Inflammatory macrophage (primary cell): ENCODE measurements around the gene GPRIN1.
"Not testable (repeated sequence)": the region's sequence is repeated elsewhere in the genome, so short reads cannot be mapped to it uniquely, and the experiment has no call there.

Experiments
- DNase-seq, 2 donors: peaks; one replicate each; pipeline ENCODE4 v3.0.0-alpha.2; 2020 to 2022

GPRIN1 gene

GRCh38 chr5:176597417-176598389 is 12.3 kb downstream of the GPRIN1 start:
- no peak for DNase-seq

- DNase-seq, result peak; percentile 31 to 39
These were observed 13.1 kb downstream of the GPRIN1 start for GRCh38 chr5:176596689-176597416.

GRCh38 chr5:176596069-176596644 is 13.8 kb downstream of the GPRIN1 start:
- DNase-seq, result no peak

GRCh38 chr5:176595386-176595943 is 14.5 kb downstream of the GPRIN1 start:
- no peak for DNase-seq

- no peak for DNase-seq
These were observed 15.4 kb downstream of the GPRIN1 start for GRCh38 chr5:176594554-176594953.

GRCh38 chr5:176593273-176593869 is 16.6 kb downstream of the GPRIN1 start:
- DNase-seq, result no peak

GRCh38 chr5:176592573-176592972 is 17.4 kb downstream of the GPRIN1 start:
- DNase-seq, result no peak

- DNase-seq, result not testable (repeated sequence)
These were observed 18.3 kb downstream of the GPRIN1 start for GRCh38 chr5:176591667-176592066.

GRCh38 chr5:176590035-176590717 is 19.8 kb downstream of the GPRIN1 start:
- DNase-seq, result no peak

GRCh38 chr5:176589039-176589769 is 20.8 kb downstream of the GPRIN1 start:
- no peak for DNase-seq

- DNase-seq, result no peak
These were observed 21.7 kb downstream of the GPRIN1 start for GRCh38 chr5:176588297-176588696.

GRCh38 chr5:176587398-176587797 is 22.6 kb downstream of the GPRIN1 start:
- no peak for DNase-seq

GRCh38 chr5:176583076-176583475 is 26.9 kb downstream of the GPRIN1 start:
- no peak for DNase-seq

- no peak for DNase-seq
These were observed 28.6 kb downstream of the GPRIN1 start for GRCh38 chr5:176581361-176581760.

- no peak for DNase-seq
These were observed 30.6 kb downstream of the GPRIN1 start for GRCh38 chr5:176579323-176579722.

GRCh38 chr5:176578391-176578808 is 31.6 kb downstream of the GPRIN1 start:
- no peak for DNase-seq

- no peak for DNase-seq
These were observed 32.4 kb downstream of the GPRIN1 start for GRCh38 chr5:176577312-176578176.

- no peak for DNase-seq
These were observed 34.2 kb downstream of the GPRIN1 start for GRCh38 chr5:176575488-176576422.

GRCh38 chr5:176575066-176575465 is 34.9 kb downstream of the GPRIN1 start:
- no peak for DNase-seq
